Ectodermal cell (in vitro differentiated cells): ENCODE measurements around the gene SLC16A1.

Source experiments
- H3K27ac ChIP-seq: 2 replicates; pipeline ENCODE4 v1.7.0; 2013; ENCODE audit warnings: mild to moderate bottlenecking, low read depth, low read length; ENCODE audit not compliant: insufficient read depth, poor library complexity, severe bottlenecking
- H3K27me3 ChIP-seq: 2 replicates; pipeline ENCODE4 v1.7.0; 2013; ENCODE audit warnings: mild to moderate bottlenecking, low read length; ENCODE audit not compliant: insufficient read depth, control insufficient read depth, poor library complexity, severe bottlenecking
- H3K36me3 ChIP-seq: one replicate; pipeline ENCODE4 v1.7.0; 2013; ENCODE audit warnings: low read length; ENCODE audit not compliant: control insufficient read depth, insufficient read depth
- H3K4me1 ChIP-seq: one replicate; pipeline ENCODE4 v1.7.0; 2013; ENCODE audit warnings: low read length; ENCODE audit not compliant: control insufficient read depth, insufficient read depth
- H3K4me3 ChIP-seq: 2 replicates; pipeline ENCODE4 v1.7.0; 2013; ENCODE audit warnings: low read depth, low read length, control low read depth; ENCODE audit not compliant: insufficient read depth
- H3K9me3 ChIP-seq: 2 replicates; pipeline ENCODE4 v1.7.0; 2013; ENCODE audit warnings: mild to moderate bottlenecking, low read length, moderate library complexity; ENCODE audit not compliant: control insufficient read depth
- WGBS, 2 experiments: methylation state at CpG; one replicate each; pipeline ENCODE4 v1.1.7; 2013; ENCODE audit warnings: missing lambda C conversion rate in 2 of 2; 5-methylcytosine and 5-hydroxymethylcytosine counted together

SLC16A1 gene

GRCh38 chr1:112950426-112950825 is 5.6 kb downstream of the SLC16A1 start:
- no peak overlapping the region for H3K27ac ChIP-seq
- WGBS, 2 experiments, result 100% methylated on average over 1 of the region's 1 CpG; no CpG with 5 or more reads in 1 of the 2 experiments
- H3K4me3 ChIP-seq, result no peak overlapping the region
- H3K27me3 ChIP-seq, result no peaks in the 10 kb centered on the region
- H3K9me3 ChIP-seq, result no peaks in the 10 kb centered on the region
- no peaks in the 10 kb centered on the region for H3K36me3 ChIP-seq
- H3K4me1 ChIP-seq, result peaks cover 8% of the 10 kb centered on the region

DNA sequence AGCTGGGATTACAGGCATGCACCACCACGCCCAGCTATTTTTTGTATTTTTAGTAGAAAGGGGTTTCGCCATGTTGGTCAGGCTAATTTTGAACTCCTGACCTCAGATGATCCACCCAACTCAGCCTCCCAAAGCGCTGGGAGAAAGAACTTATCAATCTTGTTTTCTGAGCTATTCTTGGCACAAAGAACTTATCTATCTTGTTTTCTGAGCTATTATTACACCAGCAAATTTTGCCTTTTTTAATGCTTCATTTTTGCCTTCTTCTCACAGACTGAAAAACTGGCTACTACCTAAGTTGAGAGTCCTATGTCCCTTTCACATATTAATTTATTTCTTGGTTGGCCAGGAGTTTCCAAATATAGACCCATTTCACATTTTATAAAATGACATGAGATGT is 9.3 kb downstream of the SLC16A1 start:
- H3K27ac ChIP-seq, result no peak overlapping the region
- no peaks in the 10 kb centered on the region for H3K27me3 ChIP-seq
- 94 to 99% methylated on average over 3 of the region's 3 CpGs for WGBS, 2 experiments
- H3K9me3 ChIP-seq, result no peaks in the 10 kb centered on the region
- peaks cover 7% of the 10 kb centered on the region for H3K36me3 ChIP-seq
- H3K4me3 ChIP-seq, result no peak overlapping the region
- H3K4me1 ChIP-seq, result peaks cover 8% of the 10 kb centered on the region

GRCh38 chr1:112939810-112940209 is 16.2 kb downstream of the SLC16A1 start:
- Histone ChIP-seq H3K9me3 (no peaks in the 10 kb centered on the region), H3K27ac (no peak overlapping the region), H3K4me3 (no peak overlapping the region), H3K36me3 (peaks cover 7% of the 10 kb centered on the region), H3K4me1 (peaks cover 17% of the 10 kb centered on the region), H3K27me3 (no peaks in the 10 kb centered on the region)
- whole genome bisulfite sequencing, 2 experiments, result 86 to 92% methylated on average over 2 of the region's 3 CpGs

- Histone ChIP-seq H3K9me3 (no peaks in the 10 kb centered on the region), H3K36me3 (no peaks in the 10 kb centered on the region), H3K27ac (no peak overlapping the region), H3K4me1 (peaks cover 20% of the 10 kb centered on the region), H3K27me3 (no peaks in the 10 kb centered on the region), H3K4me3 (no peak overlapping the region)
- 80 to 82% methylated on average over 3 of the region's 3 CpGs for WGBS, 2 experiments
Measured at GRCh38 chr1:112938210-112938609, 17.8 kb downstream of the SLC16A1 start.

DNA sequence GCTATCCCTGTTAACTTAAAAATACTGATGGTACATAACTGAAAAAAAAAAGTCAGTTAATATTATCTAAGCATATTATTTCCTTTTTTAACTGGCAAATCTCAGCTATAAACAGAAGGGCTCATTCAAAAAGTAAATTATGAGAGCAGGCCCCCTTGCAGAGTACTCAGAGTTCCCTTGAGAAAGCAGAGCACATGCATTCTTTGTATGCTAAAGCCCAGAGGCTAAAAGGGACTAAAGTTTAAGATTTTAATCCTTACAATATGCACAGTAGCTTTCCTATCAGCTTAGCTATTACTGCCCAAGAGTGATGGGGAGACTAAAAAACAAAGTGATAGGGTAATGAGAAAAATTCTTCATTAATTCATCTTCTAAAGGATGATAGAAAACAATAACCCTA is 18.5 kb downstream of the SLC16A1 start:
- Histone ChIP-seq H3K9me3 (no peaks in the 10 kb centered on the region), H3K27ac (no peak overlapping the region), H3K36me3 (no peaks in the 10 kb centered on the region), H3K4me1 (peaks cover 20% of the 10 kb centered on the region), H3K4me3 (no peak overlapping the region), H3K27me3 (no peaks in the 10 kb centered on the region)

DNA sequence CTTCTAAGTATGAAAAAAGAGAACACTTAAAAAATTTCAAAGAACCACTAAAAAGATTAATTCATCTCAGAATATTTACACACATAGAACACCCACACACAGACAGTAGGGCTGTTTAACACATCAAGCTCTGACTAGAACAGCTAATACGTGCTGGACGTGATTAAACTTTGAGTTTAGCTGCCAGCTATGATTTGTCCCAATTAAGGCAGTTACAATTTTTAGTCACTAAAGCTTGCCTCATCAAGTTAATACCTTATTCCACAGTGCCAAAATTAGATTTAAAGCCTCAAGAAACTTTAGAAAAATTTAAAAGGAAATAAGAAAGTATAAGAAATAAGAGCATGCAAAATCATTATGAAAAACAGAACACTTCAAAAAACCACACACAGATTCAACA is 18.9 kb downstream of the SLC16A1 start:
- 89% methylated on average over 2 of the region's 2 CpGs for WGBS, 2 experiments
- no peak overlapping the region for H3K27ac ChIP-seq
- no peaks in the 10 kb centered on the region for H3K36me3 ChIP-seq
- no peaks in the 10 kb centered on the region for H3K27me3 ChIP-seq
- H3K9me3 ChIP-seq, result no peaks in the 10 kb centered on the region
- H3K4me1 ChIP-seq, result peaks cover 20% of the 10 kb centered on the region
- H3K4me3 ChIP-seq, result no peak overlapping the region

DNA sequence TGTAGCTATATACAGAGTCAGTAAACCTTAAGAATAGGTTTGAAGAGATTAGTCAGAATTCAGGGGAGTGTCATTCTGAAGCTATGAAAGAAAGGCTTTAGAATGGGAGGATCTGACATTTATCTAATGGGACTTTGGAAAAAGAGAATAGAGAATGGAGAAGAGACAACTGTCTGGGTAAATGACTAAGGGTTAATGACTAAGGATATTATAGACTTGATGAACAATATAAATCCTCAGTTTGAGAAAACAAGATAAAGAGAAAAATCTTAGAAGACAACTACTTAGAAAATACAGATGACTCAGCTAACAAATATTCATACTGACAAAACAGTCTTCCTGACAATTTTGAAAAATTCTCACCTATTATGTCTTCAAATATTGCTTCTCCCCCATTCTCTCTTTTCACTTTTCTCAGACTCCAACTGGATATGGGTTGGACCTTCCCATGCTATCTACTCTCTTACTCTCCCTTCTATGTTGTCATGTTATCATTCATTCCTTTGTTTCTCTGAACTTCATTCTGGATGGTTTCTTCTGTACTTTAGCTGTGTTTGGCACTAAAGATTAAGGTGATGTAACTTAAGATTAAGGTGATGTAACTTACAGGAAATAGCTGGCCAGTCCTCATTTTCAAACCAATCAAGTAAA is 20.4 kb downstream of the SLC16A1 start:
- Histone ChIP-seq H3K4me1 (peaks cover 20% of the 10 kb centered on the region), H3K9me3 (no peaks in the 10 kb centered on the region), H3K4me3 (no peak overlapping the region), H3K36me3 (no peaks in the 10 kb centered on the region), H3K27me3 (no peaks in the 10 kb centered on the region), H3K27ac (no peak overlapping the region)

DNA sequence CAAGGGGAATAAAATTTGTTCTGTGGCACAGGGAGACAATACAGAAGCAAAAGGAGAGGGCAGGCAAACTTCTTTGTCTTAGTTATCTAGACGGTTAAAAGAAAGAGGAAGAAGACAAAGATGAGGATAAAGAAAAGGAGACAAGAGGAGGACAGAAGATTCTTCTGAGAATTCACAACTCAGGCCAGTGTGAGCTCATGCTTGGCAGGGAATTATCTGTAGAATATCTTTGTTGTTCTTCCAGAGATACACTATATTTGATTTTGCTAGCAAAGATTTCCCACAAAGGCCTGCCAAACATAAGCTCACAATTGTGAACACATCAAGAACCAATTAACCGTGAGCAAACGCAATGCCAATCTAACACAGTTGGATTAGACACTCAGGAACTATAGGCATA is 21.4 kb downstream of the SLC16A1 start:
- no peaks in the 10 kb centered on the region for H3K9me3 ChIP-seq
- 67 to 69% methylated on average over 3 of the region's 3 CpGs for WGBS, 2 experiments
- H3K27me3 ChIP-seq, result no peaks in the 10 kb centered on the region
- no peak overlapping the region for H3K4me3 ChIP-seq
- peak overlapping the region; percentile 46 for H3K27ac ChIP-seq
- H3K4me1 ChIP-seq, result peaks cover 20% of the 10 kb centered on the region
- H3K36me3 ChIP-seq, result no peaks in the 10 kb centered on the region

GRCh38 chr1:112933820-112934571 is 22.0 kb downstream of the SLC16A1 start:
- 100% methylated on average over 1 to 3 of the region's 3 CpGs for WGBS, 2 experiments
- H3K4me1 ChIP-seq, result peaks cover 20% of the 10 kb centered on the region
- H3K36me3 ChIP-seq, result no peaks in the 10 kb centered on the region
- H3K4me3 ChIP-seq, result no peak overlapping the region
- peak overlapping the region; percentile 46 for H3K27ac ChIP-seq
- no peaks in the 10 kb centered on the region for H3K27me3 ChIP-seq
- no peaks in the 10 kb centered on the region for H3K9me3 ChIP-seq

DNA sequence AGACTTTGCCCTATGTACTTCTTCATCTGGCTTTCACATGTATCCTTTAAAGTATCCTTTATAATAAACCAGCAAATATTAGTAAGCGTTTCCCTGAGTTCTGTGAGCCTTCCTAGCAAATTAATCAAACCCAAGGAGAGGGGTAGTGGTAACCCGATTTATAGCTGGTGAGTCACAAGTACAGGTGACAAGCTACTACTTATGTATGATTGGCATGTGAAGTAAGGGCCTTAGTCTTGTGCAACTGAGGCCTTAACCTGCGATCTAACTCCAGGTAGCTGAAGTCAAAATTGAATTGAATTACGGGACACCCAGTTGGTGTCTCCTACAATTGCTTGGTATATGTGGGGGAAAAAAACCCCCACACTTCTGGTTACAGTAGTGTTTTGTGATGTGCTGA is 26.0 kb downstream of the SLC16A1 start:
- H3K4me1 ChIP-seq, result peaks cover 5% of the 10 kb centered on the region
- WGBS, 2 experiments, result 94 to 96% methylated on average over 4 of the region's 4 CpGs
- H3K4me3 ChIP-seq, result no peak overlapping the region
- no peak overlapping the region for H3K27ac ChIP-seq
- H3K9me3 ChIP-seq, result no peaks in the 10 kb centered on the region
- no peaks in the 10 kb centered on the region for H3K27me3 ChIP-seq
- peaks cover 4% of the 10 kb centered on the region for H3K36me3 ChIP-seq
